Calu3 (cell line): ENCODE measurements around the gene ATF7IP. TPM values are rescaled to one million over a fixed set of nuclear protein-coding genes. Genes with fewer than 3 reads are reported as not detected.

Source experiments
- BruUV-seq: library from RNA; stranded (reverse); fragments of 400-500 nt; replicated peaks from 2 replicates; lab custom pipeline; 2021; lab: Mats Ljungman, UMichigan
- CTCF ChIA-PET: fragments of 300-600 bp; sonication (Branson Sonifier 250); formaldehyde crosslinking; loops from one replicate; lab custom pipeline; 2022; ENCODE audit warnings: antibody characterized with exemption; lab: Charles Lee
- DNase-seq: peaks from one replicate; pipeline ENCODE4 v3.0.0; 2022
- H3K27ac Mint-ChIP-seq: one replicate; pipeline ENCODE4 v1.8.0; 2022; ENCODE audit warnings: mixed read lengths; ENCODE audit not compliant: unreplicated experiment
- H3K27me3 Mint-ChIP-seq: one replicate; pipeline ENCODE4 v1.8.0; 2022; ENCODE audit warnings: mixed read lengths; ENCODE audit not compliant: unreplicated experiment
- H3K36me3 Mint-ChIP-seq: one replicate; pipeline ENCODE4 v1.8.0; 2022; ENCODE audit warnings: mild to moderate bottlenecking, moderate library complexity, mixed read lengths; ENCODE audit not compliant: insufficient read depth, unreplicated experiment
- H3K4me1 Mint-ChIP-seq: one replicate; pipeline ENCODE4 v1.8.0; 2022; ENCODE audit warnings: mild to moderate bottlenecking, low read depth, mixed read lengths; ENCODE audit not compliant: unreplicated experiment
- H3K4me3 Mint-ChIP-seq: one replicate; pipeline ENCODE4 v1.8.0; 2022; ENCODE audit warnings: mild to moderate bottlenecking, low read depth, moderate library complexity, mixed read lengths; ENCODE audit not compliant: unreplicated experiment
- H3K9me3 Mint-ChIP-seq: one replicate; pipeline ENCODE4 v1.8.0; 2022; ENCODE audit warnings: low read depth, mixed read lengths; ENCODE audit not compliant: unreplicated experiment
- CTCF ChIP-seq: fragments of 200-600 bp; IDR thresholded peaks from one replicate; pipeline ENCODE4 v1.8.0; 2022; ENCODE audit warnings: antibody characterized with exemption; ENCODE audit not compliant: unreplicated experiment
- intact Hi-C: fragments of 100-400 bp; cut with micrococcal nuclease; formaldehyde crosslinking; loops from one replicate; pipeline ENCODE4 v1.10.0; 2022; ENCODE audit not compliant: unreplicated experiment
- total RNA-seq: library from RNA; stranded (reverse); gene quantifications from 2 replicates; pipeline ENCODE4 v1.2.3, GENCODE V29; 2022

Gene ATF7IP
- total RNA-seq, 1 experiment from 2014 or later = 72.7 TPM

GRCh38 chr12:14545144-14546124, 180.0 kb downstream of the ATF7IP start:
- TF ChIP-seq CTCF = no peak
- CTCF ChIA-PET = no interaction called here
- Mint-ChIP-seq H3K4me1 (no peaks in the 10 kb centered on the region), H3K27me3 (no peaks in the 10 kb centered on the region), H3K27ac (no peak overlapping the region), H3K36me3 (peaks cover 10% of the 10 kb centered on the region), H3K9me3 (no peaks in the 10 kb centered on the region), H3K4me3 (no peak overlapping the region)
- intact Hi-C loops = no loop called here
- DNase-seq = no peak
- no TSS peak for BruUV-seq

GRCh38 chr12:14547571-14547970, 182.1 kb downstream of the ATF7IP start:
- no peak for DNase-seq
- H3K9me3 Mint-ChIP-seq = no peaks in the 10 kb centered on the region
- no TSS peak for BruUV-seq
- CTCF ChIA-PET = interaction anchor here (0.9 kb wide), 1 partner anchor 11 kb away, joined by 3 read pairs; no protein-coding TSS in a partner anchor
- H3K27ac Mint-ChIP-seq = no peak overlapping the region
- H3K27me3 Mint-ChIP-seq = no peaks in the 10 kb centered on the region
- intact Hi-C loops = no loop called here
- TF ChIP-seq CTCF = no peak
- H3K36me3 Mint-ChIP-seq = peaks cover 13% of the 10 kb centered on the region
- no peaks in the 10 kb centered on the region for H3K4me1 Mint-ChIP-seq
- H3K4me3 Mint-ChIP-seq = no peak overlapping the region

- H3K27me3 Mint-ChIP-seq = no peaks in the 10 kb centered on the region
Measured at GRCh38 chr12:14548609-14549008, 183.1 kb downstream of the ATF7IP start.

More at GRCh38 chr12:14548609-14549008, 183.1 kb downstream of the ATF7IP start:
- DNase-seq = no peak
- BruUV-seq = no TSS peak
- H3K36me3 Mint-ChIP-seq = peaks cover 15% of the 10 kb centered on the region
- no peak overlapping the region for H3K4me3 Mint-ChIP-seq
- CTCF ChIA-PET = interaction anchor here (0.6 kb wide), 1 partner anchor 120 kb away, joined by 4 read pairs; no protein-coding TSS in a partner anchor
- H3K27ac Mint-ChIP-seq = no peak overlapping the region
- intact Hi-C loops = no loop called here
- H3K9me3 Mint-ChIP-seq = no peaks in the 10 kb centered on the region
- H3K4me1 Mint-ChIP-seq = no peaks in the 10 kb centered on the region
- TF ChIP-seq CTCF = no peak

Other genes with a start within 250 kb of the ATF7IP start
- 75.3 and 98.1 TPM in 2 replicates for gene PLBD1, start 202.2 kb downstream of the ATF7IP start, total RNA-seq